MM.1S (cell line): ENCODE data around the gene SYNPO2.
"Not testable (repeated sequence)": the region's sequence is repeated elsewhere in the genome, so short reads cannot be mapped to it uniquely, and the experiment has no call there.

Experiments
- DNase-seq: peaks from one replicate; pipeline ENCODE4 v3.0.0-alpha.2; 2015
- H2AFZ ChIP-seq: fragments of 300-600 bp; sonication (generic); 2 replicates; pipeline ENCODE4 v1.6.0; 2016; ENCODE audit warnings: antibody characterized with exemption, low read length
- H3F3A ChIP-seq: fragments of 300-600 bp; sonication (generic); 2 replicates; pipeline ENCODE4 v1.6.1; 2016; ENCODE audit warnings: mild to moderate bottlenecking, antibody characterized with exemption, low read length, moderate library complexity, mixed read lengths; ENCODE audit not compliant: insufficient read depth
- H3K27ac ChIP-seq: fragments of 300-600 bp; sonication (generic); 2 replicates; pipeline ENCODE4 v1.5.1; 2016; ENCODE audit warnings: mild to moderate bottlenecking, low read length
- H3K27me3 ChIP-seq: fragments of 300-600 bp; sonication (generic); replicated peaks from 2 replicates; pipeline ENCODE4 v1.6.0; 2016; ENCODE audit warnings: low read length; ENCODE audit not compliant: insufficient read depth
- H3K36me3 ChIP-seq: fragments of 300-600 bp; sonication (generic); replicated peaks from 2 replicates; pipeline ENCODE4 v1.6.1; 2016; ENCODE audit warnings: mild to moderate bottlenecking, low read length, mixed read lengths; ENCODE audit not compliant: insufficient read depth
- H3K4me1 ChIP-seq: fragments of 300-600 bp; sonication (generic); 2 replicates; pipeline ENCODE4 v1.6.1; 2016; ENCODE audit warnings: low read length, mixed read lengths
- H3K4me2 ChIP-seq: fragments of 300-600 bp; sonication (generic); 2 replicates; pipeline ENCODE4 v1.6.0; 2016; ENCODE audit warnings: low read depth, low read length
- H3K4me3 ChIP-seq: fragments of 300-600 bp; sonication (generic); 2 replicates; pipeline ENCODE4 v1.5.1; 2016; ENCODE audit warnings: low read length, mixed read lengths
- H3K79me2 ChIP-seq: fragments of 300-600 bp; sonication (generic); 2 replicates; pipeline ENCODE4 v1.6.1; 2016; ENCODE audit warnings: mixed run types, low read length, mixed read lengths
- H3K9ac ChIP-seq: fragments of 300-600 bp; sonication (generic); 2 replicates; pipeline ENCODE4 v1.6.1; 2016; ENCODE audit warnings: low read length, mixed read lengths
- H3K9me2 ChIP-seq: fragments of 300-600 bp; sonication (generic); replicated peaks from 2 replicates; pipeline ENCODE4 v1.6.1; 2016; ENCODE audit warnings: mild to moderate bottlenecking, low read length, mixed read lengths; ENCODE audit not compliant: insufficient read depth
- H3K9me3 ChIP-seq: fragments of 300-600 bp; sonication (generic); replicated peaks from 2 replicates; pipeline ENCODE4 v1.6.1; 2016; ENCODE audit warnings: mild to moderate bottlenecking, low read length, mixed read lengths; ENCODE audit not compliant: insufficient read depth
- H4K20me1 ChIP-seq: fragments of 300-600 bp; sonication (generic); 2 replicates; pipeline ENCODE4 v1.6.1; 2016; ENCODE audit warnings: mild to moderate bottlenecking, low read length, moderate library complexity, mixed read lengths; ENCODE audit not compliant: insufficient read depth
- CTCF ChIP-seq: fragments of 300-600 bp; sonication (generic); IDR thresholded peaks from 2 replicates; pipeline ENCODE4 v1.5.1; 2016; ENCODE audit warnings: antibody characterized with exemption, low read length, mixed read lengths
- EZH2 ChIP-seq: fragments of 300-600 bp; sonication (generic); optimal IDR thresholded peaks from 2 replicates; pipeline ENCODE3; 2017; ENCODE audit warnings: low read depth, mild to moderate bottlenecking, antibody characterized with exemption, low read length, mixed read lengths
- EZH2phosphoT487 ChIP-seq: fragments of 300-600 bp; sonication (generic); IDR thresholded peaks from 2 replicates; pipeline ENCODE4 v1.6.1; 2018; ENCODE audit warnings: antibody characterized with exemption, low read length

Gene SYNPO2

GRCh38 chr4:119053997-119054396 lies 165.3 kb downstream of the SYNPO2 start:
- Histone ChIP-seq H3K9me3 (no peaks in the 10 kb centered on the region), H3K36me3 (no peaks in the 10 kb centered on the region), H3K9ac (no peak overlapping the region), H3F3A (no peaks in the 10 kb centered on the region), H3K27ac (no peak overlapping the region), H3K4me1 (no peaks in the 10 kb centered on the region), H2AFZ (no peak overlapping the region), H3K79me2 (no peaks in the 10 kb centered on the region), H3K4me3 (no peak overlapping the region), H3K27me3 (no peaks in the 10 kb centered on the region), H3K4me2 (no peak overlapping the region), H3K9me2 (no peaks in the 10 kb centered on the region), H4K20me1 (no peaks in the 10 kb centered on the region)
- DNase-seq, result no peak
- TF ChIP-seq CTCF, result no peak
- no peak for TF ChIP-seq EZH2phosphoT487
- no peak for TF ChIP-seq EZH2

GRCh38 chr4:119057417-119057816 lies 168.8 kb downstream of the SYNPO2 start:
- Histone ChIP-seq H3K36me3 (no peaks in the 10 kb centered on the region), H3K4me1 (no peaks in the 10 kb centered on the region), H3K9me2 (no peaks in the 10 kb centered on the region), H3K27ac (no peak overlapping the region), H3F3A (no peaks in the 10 kb centered on the region), H2AFZ (no peak overlapping the region), H3K9me3 (no peaks in the 10 kb centered on the region), H3K4me2 (no peak overlapping the region), H4K20me1 (no peaks in the 10 kb centered on the region), H3K9ac (no peak overlapping the region), H3K27me3 (no peaks in the 10 kb centered on the region), H3K79me2 (no peaks in the 10 kb centered on the region), H3K4me3 (no peak overlapping the region)
- no peak for DNase-seq
- no peak for TF ChIP-seq EZH2
- no peak for TF ChIP-seq CTCF
- no peak for TF ChIP-seq EZH2phosphoT487

- TF ChIP-seq CTCF (no peak), EZH2 (no peak), EZH2phosphoT487 (no peak)
- Histone ChIP-seq H3K79me2 (no peaks in the 10 kb centered on the region), H3K4me1 (no peaks in the 10 kb centered on the region), H3K9me2 (no peaks in the 10 kb centered on the region), H3K4me2 (no peak overlapping the region), H2AFZ (no peak overlapping the region), H3K36me3 (no peaks in the 10 kb centered on the region), H3F3A (no peaks in the 10 kb centered on the region), H3K27ac (no peak overlapping the region), H3K9me3 (no peaks in the 10 kb centered on the region), H3K4me3 (no peak overlapping the region), H3K9ac (no peak overlapping the region), H4K20me1 (no peaks in the 10 kb centered on the region), H3K27me3 (no peaks in the 10 kb centered on the region)
- DNase-seq, result no peak
Measured at GRCh38 chr4:119059221-119059620, 170.6 kb downstream of the SYNPO2 start.

- not testable (repeated sequence) for H3K4me1 ChIP-seq, H3K27me3 ChIP-seq, H3K36me3 ChIP-seq, H3K79me2 ChIP-seq, H2AFZ ChIP-seq, H3K9me3 ChIP-seq, H3K4me2 ChIP-seq, H3K4me3 ChIP-seq, H3K9ac ChIP-seq, H4K20me1 ChIP-seq, H3K9me2 ChIP-seq, DNase-seq, H3K27ac ChIP-seq, H3F3A ChIP-seq
Measured at GRCh38 chr4:119067125-119067524, 178.5 kb downstream of the SYNPO2 start.

GRCh38 chr4:119067670-119068360 lies 179.2 kb downstream of the SYNPO2 start:
- H3K27me3 ChIP-seq, H3K4me2 ChIP-seq, H3F3A ChIP-seq, H2AFZ ChIP-seq, H3K4me1 ChIP-seq, H4K20me1 ChIP-seq, H3K9me3 ChIP-seq, DNase-seq, H3K36me3 ChIP-seq, H3K9ac ChIP-seq, H3K9me2 ChIP-seq, H3K4me3 ChIP-seq, H3K79me2 ChIP-seq, H3K27ac ChIP-seq: not testable (repeated sequence)
